Activated T-helper 1 cell treated with anti-CD3 and anti-CD28 coated beads, Interleukin-2, amount 50 U/mL, for 16 hours (primary cell): ENCODE measurements around the gene CLIC5.

Experiments used
- DNase-seq, 2 donors: peaks; one replicate each; pipeline ENCODE4 v3.0.0-alpha.2; 2020; ENCODE audit warnings: low read depth in 1 of 2, low spot score in 1 of 2

Gene CLIC5

DNA sequence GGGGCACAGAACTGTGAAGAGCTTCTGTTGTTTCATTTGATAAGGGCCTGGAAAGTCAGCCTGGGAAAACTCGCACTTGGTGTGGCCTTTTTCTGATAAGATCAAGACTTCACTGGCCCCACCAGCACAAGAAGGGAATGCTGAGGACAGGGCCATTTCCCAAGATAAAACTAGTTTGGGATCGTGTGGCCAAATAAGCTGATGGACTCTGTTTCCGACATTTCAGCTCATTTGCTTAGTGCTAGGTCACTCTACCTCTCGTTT, 116.0 kb downstream of the CLIC5 start:
- no peak for DNase-seq

GRCh38 chr6:45898941-45899682, 116.5 kb downstream of the CLIC5 start:
- DNase-seq = no peak

GRCh38 chr6:45896783-45897441, 118.7 kb downstream of the CLIC5 start:
- no peak for DNase-seq

GRCh38 chr6:45895569-45895968, 120.1 kb downstream of the CLIC5 start:
- no peak for DNase-seq

- DNase-seq = no peak
These were observed 122.9 kb downstream of the CLIC5 start for GRCh38 chr6:45892696-45893245.

DNA sequence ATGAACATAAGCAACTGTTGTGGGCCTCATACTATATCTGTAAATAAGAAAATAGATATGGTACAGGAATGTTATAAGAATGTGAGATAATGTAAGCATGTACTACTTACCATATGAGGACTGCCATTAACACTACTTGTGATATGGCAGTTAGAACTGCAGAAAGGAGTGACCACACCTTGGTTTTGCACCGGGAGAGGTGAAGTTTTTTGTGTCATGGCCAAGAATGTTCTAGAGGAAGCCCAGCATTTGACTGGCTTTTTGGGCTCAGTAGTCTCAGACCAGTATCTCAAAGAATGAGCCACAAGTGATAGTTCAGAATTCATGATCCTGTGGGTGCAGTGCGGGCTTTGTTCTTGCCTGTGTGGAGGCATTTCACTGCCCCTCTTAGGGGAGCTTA, 123.5 kb downstream of the CLIC5 start:
- DNase-seq = no peak

GRCh38 chr6:45886776-45887175, 128.9 kb downstream of the CLIC5 start:
- no peak for DNase-seq

DNA sequence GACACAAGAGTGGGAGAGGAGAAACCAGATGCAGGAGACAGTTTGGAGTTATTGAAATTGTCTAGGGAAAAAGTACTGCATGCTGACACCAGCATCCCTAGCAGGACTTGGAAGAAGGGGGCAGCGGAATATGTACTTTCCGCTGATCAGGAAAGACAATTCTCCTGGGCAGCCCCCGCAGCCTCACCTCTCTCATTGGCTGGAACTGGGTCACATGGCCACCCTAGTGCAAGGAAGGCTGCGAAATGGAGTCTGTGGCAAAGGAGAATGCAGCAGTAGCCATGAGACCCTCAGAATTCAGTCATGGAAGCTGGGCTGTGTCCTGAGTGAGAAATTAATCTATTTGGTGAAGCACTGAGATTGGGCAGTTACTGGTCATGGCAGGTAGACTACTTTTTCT, 131.3 kb downstream of the CLIC5 start:
- no peak for DNase-seq

GRCh38 chr6:45882671-45883070, 133.0 kb downstream of the CLIC5 start:
- no peak for DNase-seq

GRCh38 chr6:45881705-45882467, 133.8 kb downstream of the CLIC5 start:
- no peak for DNase-seq

GRCh38 chr6:45880676-45881075, 135.0 kb downstream of the CLIC5 start:
- no peak for DNase-seq

GRCh38 chr6:45880159-45880558, 135.5 kb downstream of the CLIC5 start:
- no peak for DNase-seq

DNA sequence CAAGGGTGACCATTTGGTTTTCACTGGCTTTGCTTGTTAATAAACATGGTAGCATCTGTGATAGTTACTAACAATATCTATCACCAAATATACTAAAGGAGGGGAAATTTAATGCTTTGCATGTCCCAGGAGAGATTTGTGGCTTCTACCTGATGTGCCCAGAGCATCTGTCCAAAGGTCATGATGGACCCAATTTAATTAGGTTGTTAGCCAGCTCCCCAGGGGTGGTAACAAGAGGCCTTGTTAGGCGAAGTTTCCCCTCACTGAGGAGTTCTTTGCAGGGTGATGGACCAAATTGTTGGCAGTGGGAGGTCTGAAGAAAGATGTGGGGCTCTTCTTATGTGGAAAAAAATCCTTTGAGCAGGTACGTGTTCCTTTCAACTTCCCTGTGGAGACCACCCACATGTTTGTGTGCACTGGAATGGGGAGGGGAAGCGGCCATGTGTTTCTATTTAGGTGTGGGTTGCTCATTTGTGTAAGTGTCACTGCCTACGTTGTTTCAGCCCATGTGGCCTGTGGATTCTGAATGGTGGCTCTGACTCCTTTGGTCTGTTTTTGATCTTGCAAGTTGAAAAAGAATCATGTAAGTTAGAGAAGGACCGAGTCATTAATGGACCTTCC, 137.6 kb downstream of the CLIC5 start:
- DNase-seq = no peak

GRCh38 chr6:45872827-45873365, 142.8 kb downstream of the CLIC5 start:
- DNase-seq = no peak

DNA sequence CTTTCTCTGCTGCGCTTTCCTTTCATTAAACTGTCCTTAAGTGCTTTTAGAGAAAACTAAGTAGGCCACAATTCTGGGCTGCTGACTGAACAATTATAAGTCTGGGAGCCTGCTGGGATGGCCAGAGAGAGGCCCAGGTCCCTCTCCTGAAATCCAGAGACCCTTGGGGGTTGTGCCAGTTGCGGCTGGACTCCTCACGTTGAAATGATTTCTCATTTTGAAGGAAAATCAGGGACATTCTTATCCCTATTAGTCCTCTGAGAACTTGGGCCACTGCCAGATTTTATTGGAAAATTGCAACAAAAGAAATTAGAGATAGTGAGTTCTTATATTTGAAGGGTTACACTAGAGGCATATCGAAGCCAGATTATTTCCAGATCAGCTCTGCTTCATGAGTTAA, 145.1 kb downstream of the CLIC5 start:
- DNase-seq = no peak

DNA sequence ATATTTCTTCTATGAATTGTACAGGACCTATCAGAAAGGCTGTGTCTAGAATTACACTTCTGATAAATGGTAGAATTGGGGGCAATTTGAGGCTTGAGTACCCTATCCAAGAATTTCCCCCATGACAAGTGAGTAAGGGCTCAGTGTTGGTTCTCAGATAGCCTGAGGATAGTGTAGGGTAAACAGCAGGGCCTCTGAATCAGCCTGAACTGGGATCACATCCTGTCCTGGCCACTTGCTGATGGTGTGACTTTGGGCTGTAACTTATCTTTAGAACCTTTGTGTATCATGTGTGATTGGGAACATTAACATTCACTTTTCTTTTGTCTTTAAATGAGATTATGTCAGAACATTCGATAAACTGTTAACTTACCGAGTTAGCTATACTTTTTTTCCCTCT, 151.0 kb downstream of the CLIC5 start:
- no peak for DNase-seq

GRCh38 chr6:45858691-45859090, 157.0 kb downstream of the CLIC5 start:
- no peak for DNase-seq

DNA sequence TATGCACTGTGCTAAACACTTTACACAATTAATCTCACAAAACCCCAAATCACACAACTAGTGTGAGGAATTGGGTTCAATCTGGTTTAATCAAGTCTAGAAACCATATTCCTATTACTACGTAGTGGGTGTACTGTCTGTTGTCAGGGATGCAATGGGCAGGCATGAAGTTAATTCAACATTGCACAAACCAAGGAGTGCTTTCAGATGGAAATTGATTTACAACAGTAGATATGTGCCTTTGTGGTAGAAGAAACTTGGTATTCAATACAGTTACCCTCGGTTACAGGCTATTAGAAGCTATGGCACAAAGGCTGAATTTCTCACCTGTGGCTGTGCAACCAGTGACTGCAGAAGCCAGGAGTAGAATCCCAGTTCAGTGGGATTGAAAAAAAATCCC, 157.8 kb downstream of the CLIC5 start:
- no peak for DNase-seq

- DNase-seq = no peak
These were observed 159.8 kb downstream of the CLIC5 start for GRCh38 chr6:45855642-45856394.

- DNase-seq = no peak
These were observed 161.4 kb downstream of the CLIC5 start for GRCh38 chr6:45854149-45854742.
